Hepatic stellate cell (primary cell): Measurements from ENCODE around the gene PDF.
"Not testable (repeated sequence)": the region's sequence is repeated elsewhere in the genome, so short reads cannot be mapped to it uniquely, and the experiment has no call there.

Experiments used
- DNase-seq: peaks from one replicate; pipeline ENCODE4 v3.0.0; 2011; ENCODE audit warnings: low spot score

Gene PDF

DNA sequence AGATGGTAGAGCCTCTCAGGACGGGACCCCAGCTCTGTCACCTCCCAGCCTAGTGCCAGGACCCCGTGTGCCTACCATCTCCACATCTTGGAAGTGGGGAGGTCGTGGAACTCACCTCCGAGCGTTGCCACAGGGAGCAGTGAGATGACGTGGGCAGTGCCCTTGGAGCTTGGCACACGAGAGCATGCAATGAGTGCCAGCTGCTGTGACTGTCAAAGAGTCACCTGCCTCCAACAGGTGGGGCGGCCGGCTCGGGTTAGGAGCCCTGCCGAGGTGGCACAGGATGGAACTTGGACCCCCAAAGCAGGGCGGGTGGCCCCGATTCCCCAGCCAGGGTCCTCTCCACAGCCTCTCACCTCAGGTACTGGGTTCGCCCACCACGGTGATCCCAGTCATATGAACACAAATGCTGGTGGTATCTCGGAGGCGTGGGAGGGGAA is 13.8 kb downstream of the PDF start:
- DNase-seq: no peak

- no peak for DNase-seq
These were observed 14.7 kb downstream of the PDF start for GRCh38 chr16:69315486-69316311.

DNA sequence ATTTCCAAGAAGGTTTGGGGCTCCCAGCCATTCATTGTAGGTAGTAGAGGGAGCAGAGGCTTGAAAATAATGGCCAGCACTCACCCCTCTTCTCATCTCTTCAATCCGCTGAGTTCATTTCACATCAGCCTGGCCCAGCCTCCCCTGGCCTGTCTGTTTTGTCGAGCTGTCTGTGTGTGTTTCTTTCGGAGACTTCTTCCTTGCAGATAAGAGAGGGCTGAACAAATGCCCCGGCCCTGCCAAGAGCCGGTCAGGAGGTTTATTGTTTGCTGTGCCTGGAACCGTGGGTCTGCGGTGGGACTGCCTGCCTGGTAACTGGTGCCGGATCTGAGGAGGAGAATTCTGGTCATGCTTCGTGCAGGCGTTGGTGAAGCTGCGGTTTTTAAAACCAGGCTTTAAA is 15.9 kb downstream of the PDF start:
- no peak for DNase-seq

DNA sequence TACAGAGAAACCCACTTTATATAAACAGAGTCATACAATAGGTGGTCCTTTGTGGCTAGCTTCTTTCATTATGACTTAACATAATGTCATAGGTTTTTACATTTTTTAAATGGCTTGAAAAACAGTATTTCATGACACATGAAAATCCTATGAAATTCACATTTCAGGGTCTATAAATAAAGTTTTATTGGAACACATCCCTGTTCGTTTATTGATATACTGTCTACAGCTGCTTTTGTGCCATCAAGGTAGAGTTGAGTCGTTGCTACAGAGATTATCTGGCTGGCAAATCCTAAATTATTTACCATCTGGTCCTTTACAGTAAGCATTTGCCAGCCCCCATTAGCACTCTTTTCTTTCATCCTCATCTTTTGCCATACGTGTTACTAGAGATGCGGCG is 16.9 kb downstream of the PDF start:
- no peak for DNase-seq

DNA sequence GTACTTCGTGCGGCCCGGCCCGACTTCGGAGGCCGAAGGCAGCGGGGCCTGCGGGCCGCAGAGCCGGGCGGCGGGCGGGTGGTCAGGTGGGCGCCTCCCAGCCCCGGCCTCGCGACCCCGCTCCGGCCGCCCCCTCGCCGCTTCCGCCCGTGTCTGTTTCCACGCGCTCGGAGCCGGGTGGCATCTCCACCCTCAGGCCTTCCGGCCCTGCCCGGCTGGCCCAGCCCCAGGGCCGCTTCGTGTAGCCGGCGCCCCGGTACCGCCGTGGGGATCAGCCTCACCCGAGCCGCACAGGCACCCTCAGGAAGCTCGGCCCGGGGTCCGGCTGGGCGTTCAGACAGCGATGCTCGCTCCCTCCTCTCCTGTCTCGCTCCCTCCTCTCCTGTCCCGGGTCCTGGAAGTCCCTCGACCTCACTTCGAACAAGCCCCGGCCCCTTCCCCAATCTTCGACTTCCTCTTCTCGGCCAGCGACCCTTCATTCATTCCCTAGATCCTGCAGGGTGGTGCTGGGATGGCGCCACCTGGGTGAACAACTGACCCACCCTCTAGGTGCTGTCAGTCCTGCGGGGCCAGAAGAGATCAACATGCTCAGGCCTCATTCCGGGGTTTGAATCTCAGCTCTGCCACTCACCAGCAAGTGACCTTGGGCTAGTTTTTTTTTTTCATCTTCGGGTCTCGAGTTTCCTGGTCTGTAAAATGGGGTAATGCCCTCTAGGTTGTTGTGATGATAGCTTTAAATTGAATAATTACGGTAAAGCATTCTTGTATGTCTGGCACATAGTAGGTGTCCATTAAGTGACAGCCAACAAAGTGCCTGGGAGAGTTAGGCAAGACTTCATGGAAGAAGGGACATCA is 18.6 kb downstream of the PDF start:
- peak; percentile 55 for DNase-seq

GRCh38 chr16:69310653-69311532 is 19.5 kb downstream of the PDF start, which contains the start of gene VPS4A:
VPS4A (plus strand) TSS chr16:69311350; CDS start chr16:69311512, 162 bp downstream.
- peak; percentile 96 for DNase-seq

GRCh38 chr16:69309316-69309715 is 21.1 kb downstream of the PDF start:
- no peak for DNase-seq

GRCh38 chr16:69307856-69308255 is 22.5 kb downstream of the PDF start:
- DNase-seq: no peak

DNA sequence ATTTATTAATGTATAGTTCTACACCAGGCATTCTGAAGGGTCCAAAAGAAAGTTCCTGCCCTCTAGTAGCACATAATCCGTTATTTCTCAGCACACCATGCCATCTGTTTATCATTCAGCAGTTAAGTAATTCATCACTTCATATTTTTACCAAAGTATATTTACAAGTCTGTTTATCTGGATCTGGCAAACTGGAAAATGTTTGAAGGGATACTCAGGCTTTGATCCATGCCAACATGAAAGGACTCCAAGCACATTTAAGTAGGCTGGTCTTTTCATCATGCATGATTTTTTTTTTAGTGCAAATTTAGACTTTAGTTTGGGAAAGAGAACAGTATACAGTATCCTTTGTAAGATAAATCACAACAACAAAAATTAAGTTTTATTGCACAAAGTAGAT is 23.3 kb downstream of the PDF start:
- no peak for DNase-seq

DNA sequence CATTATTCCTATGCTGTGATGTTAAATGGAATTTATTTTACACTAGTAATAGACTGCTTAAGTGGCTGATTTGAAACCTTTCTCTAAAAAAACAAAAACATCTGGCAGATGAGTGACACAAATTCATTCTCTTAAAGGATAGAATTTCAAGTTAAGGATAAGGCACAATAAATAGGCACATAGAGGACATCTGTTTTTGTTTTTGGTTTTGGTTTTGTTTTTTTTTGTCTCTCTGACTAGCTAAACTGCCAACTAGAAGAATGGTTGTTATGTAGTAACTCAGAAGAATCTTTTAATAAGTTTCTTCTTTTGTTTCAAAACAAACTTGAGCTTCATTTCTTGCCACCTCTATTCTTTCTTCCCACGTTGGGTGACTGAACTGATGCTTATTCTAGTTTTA is 24.4 kb downstream of the PDF start:
- no peak for DNase-seq

DNA sequence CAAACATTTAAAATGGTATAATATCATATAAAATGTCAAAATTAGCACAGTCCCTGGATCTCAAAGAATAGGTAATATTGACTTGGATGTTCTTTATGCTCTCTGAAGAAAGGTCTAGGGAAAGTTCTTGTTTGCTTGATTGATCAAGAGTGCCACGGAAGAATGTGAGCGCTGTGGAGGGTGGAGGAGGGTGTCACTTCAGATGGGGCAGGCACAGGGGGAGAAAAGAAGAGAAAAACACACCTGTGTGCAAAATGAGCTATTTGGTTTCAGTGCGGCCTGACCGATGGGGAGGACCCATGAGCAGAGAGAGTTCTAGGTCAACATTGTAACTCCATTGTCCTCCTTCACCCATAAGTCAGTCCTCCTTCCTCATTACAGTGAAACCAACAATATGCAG is 28.1 kb downstream of the PDF start:
- DNase-seq: no peak

GRCh38 chr16:69301861-69302260 is 28.5 kb downstream of the PDF start:
- DNase-seq: no peak

GRCh38 chr16:69301187-69301586 is 29.2 kb downstream of the PDF start:
- no peak for DNase-seq

DNA sequence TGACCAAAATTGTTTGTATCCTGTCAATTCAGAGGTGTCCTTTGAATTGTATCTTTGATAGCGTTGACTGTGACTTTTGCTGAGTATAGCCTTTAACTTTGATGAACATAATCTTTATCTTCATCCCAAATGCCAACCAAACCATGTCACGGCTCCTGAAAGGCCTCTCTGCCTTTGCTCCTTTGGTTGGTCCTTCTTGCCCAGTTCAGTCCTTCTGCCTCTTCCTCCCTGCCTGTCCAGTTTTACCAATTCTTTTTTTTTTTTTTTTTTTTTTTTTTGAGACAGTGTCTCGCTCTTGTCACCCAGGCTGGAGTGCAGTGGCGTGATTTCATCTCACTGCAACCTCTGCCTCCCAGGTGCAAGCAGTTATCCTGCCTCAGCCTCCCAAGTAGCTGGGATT is 32.1 kb downstream of the PDF start:
- no peak for DNase-seq

GRCh38 chr16:69296771-69297170 is 33.6 kb downstream of the PDF start:
- DNase-seq: not testable (repeated sequence)

DNA sequence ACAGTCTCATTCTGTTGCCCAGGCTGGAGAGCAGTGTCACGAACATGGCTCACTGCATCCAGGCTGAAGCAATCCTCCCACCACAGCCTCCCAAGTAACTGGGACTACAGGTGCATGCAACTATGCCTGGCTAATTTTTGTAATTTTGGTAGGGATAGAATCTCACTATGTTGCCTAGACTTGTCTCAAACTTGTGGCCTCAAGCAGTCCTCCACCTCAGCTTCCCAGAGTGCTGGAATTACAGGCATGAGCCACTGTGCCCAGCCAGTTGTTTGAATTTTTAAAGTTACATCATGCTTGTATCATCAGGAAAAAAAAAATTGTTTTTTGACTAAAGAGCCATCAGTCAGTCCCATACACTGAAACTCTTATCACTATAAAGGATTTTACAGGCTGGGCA is 36.3 kb downstream of the PDF start:
- no peak for DNase-seq

DNA sequence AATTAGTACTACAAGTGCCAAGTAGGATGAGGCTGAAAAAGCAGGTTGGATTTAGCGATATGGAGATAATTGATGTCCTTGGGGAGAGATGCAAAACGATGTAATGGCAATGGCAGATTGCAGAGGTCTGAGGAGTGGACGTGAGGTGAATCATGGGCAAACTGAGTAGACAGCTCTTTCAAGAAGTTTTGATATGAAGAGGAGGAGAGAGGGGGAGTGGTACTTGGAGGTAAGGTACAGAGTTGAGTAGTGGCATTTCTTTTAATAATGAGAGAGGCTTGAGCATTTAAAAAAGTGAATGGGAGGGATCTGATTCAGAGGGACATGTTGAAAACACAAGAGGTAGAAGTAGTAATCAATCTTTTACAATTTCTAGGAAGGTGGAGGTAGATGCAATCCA is 37.0 kb downstream of the PDF start:
- no peak for DNase-seq

DNA sequence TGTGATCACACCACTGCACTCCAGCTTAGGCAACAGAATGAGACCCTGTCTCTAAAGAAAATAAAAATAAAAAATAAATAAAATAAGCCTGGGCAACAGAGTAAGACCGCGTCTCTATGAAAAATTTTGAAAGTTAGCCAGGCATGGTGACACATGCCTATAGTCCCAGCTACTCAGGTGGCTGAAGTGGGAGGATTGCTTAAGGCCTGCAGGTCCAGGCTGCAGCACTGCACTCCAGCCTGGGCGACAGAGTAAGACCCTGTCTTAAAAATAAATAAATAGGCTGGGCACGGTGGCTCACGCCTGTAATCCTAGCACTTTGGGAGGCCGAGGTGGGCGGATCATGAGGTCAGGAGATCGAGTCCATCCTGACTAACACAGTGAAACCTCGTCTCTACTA is 38.7 kb downstream of the PDF start:
- not testable (repeated sequence) for DNase-seq

DNA sequence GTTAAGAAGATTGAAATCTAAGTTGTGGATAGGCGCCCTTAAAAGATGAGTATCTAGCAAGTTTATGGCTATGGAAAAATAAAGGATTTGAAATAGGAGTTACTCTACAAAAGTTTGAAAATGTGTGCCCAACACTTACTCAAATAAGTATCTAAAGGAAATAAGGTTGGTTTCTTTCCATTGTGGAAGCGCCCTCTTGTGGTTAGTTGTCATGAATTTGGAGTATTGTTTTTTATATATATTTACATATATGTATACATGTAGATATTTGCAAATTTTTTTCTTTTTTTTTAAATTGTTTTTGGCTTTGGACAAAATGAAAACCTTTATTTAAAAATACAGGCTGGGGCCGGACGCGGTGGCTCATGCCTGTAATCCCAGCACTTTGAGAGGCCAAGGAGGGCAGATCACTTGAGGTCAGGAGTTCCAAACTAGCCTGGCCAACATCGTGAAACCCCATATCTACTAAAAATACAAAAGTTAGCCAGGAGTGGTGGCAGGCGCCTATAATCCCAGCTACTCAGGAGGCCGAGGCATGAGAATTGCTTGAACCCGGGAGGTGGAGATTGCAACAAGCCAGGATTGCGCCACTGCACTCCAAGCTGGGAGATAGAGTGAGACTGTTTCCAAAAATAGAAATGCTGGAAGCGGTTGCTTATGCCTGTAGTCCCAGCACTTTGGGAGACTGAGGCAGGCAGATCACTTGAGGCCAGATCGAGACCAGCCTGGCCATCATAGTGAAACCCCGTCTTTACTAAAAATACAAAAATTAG is 43.3 kb downstream of the PDF start:
- peak; percentile 22 for DNase-seq

DNA sequence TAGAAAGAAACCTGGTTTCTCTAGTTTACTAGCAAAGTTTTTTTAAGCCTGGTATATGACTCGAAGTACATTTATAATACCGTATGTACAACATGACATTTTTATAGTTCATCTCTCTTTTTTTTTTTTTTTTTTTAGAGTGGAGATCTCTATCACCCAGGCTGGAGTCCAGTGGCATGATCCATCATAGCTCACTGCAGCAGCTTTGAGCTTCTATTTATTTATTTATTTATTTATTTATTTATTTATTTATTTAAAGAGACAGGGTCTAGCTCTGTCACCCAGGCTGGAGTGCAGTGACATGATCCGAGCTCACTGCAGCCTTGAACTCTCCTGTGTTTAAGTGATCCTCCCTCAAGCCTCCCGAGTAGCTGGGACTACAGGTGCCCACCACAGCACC is 45.1 kb downstream of the PDF start:
- DNase-seq: no peak

- DNase-seq: peak; percentile 4
These were observed 46.5 kb downstream of the PDF start for GRCh38 chr16:69283851-69284250.
